H54 (cell line): ENCODE data around the gene PLAAT5.

Experiments
- DNase-seq: peaks from one replicate; pipeline ENCODE4 v3.0.0; 2011; ENCODE audit warnings: low spot score, mixed read lengths; ENCODE audit not compliant: insufficient read length
- FAIRE-seq: peaks from 3 replicates; lab custom pipeline; 2011; peaks lifted over from hg19 to GRCh38; lab: Jason Lieb, UNC
- POLR2A ChIP-seq: IDR thresholded peaks from 2 replicates; pipeline ENCODE4 v1.6.1; 2011; ENCODE audit warnings: low read depth, mild to moderate bottlenecking, low read length

PLAAT5 gene

DNA sequence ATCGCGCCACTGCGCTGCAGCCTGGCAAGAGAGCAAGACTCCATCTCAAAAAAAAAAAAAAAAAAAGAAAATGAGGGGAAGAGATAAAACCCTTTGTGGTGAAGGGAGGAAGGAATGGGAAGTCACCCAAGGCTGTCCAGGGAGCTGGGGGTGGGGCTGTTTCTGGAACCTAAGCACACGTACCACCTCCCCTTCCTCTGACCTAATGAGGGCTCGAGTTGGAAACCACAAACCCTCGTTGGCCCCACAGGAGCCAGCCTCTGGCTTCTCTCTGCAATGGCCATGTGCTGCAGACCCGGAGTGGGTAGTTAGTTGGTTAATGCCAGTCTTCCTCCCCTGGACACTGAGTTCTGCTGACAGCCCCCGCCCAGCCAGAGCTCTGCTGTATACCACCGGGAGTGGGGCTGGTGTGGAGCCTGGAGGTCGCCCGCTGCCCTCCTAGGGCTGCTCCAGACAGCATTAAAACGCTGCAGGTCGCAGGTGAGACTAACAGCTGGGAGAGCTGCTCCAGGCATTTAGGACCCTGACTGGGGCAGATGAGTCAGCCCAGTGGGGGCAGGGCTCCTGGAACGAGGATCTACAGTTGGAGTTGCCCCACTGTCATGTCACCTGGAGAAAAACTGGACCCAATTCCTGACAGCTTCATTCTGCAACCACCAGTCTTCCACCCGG is 15.0 kb upstream of the PLAAT5 start, which contains the start of gene LGALS12:
LGALS12 (plus strand) TSS at position 228 of the 672 bp plus-strand sequence; CDS start at position 603, 375 bp downstream.
- no peak for FAIRE-seq
- TF ChIP-seq POLR2A: no peak
- no peak for DNase-seq

DNA sequence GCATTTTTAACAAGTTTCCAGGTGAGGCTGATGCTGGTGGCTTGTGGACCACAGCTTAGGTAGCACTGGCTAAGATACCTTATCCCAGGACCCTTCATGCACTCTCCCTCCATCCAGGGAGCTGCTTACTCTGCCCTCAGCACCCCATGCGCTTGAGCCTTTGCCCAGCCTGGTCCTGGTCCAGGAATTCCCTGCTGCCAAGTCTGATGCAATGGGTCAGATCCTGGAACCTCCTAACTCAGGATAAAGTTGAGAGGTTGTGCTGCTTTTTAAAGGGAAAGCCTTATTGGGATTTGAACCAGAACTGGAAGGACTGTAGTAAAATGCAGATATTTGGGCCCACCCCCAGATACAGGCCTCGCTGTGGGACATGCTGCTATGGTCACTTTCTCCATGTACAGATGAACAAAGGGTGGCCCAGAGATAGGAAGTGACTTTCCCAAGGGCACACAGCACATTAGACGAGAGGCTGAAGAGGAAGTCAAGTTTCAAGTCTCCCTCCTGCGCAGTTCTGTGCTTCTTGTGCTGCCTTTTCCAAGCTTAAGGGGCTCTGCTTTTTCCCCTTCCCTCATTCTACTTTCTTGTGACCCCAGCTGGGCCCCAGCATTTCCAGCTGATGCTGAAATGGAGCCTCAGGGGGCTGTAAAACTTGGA is 14.1 kb upstream of the PLAAT5 start:
- no peak for TF ChIP-seq POLR2A
- no peak for FAIRE-seq
- no peak for DNase-seq

DNA sequence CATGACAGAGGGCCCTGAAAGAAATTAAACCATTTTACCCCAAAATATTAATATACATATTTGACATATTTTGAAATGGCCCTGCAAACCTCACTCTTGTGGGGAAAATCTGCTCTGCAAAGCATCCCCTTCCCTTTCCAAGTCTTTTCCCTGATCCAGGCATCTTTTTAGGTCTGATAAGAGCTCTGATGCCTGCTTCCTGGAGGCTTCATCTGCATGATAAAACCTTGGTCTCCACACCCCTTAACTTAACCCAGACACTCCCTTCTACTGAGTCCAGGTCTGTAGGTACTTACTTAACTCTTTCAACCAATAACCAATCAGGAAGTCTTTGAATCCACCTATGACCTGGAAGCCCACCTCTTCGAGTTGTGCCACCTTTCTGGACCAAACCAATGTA is 13.1 kb upstream of the PLAAT5 start:
- FAIRE-seq (no peak), DNase-seq (no peak)
- TF ChIP-seq POLR2A: no peak

DNA sequence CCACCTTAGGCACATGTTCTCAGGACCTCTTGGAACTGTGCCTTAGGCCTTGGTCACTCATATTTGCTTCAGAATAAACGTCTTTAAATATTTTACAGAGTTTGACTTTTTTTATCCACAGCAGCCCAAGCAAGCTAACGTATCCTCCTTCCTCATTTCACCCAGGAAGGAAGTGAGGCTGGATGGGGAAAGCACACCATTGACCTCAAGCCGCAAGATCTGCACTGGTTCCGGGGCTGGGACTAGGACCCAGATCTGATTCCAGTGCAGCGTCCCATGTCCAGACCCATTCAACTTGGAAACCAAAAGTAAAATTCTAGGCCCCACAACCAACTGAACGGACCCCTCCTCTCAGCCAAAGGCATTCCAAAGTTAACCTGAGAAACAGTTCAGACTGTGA is 12.5 kb upstream of the PLAAT5 start:
- no peak for TF ChIP-seq POLR2A
- DNase-seq (no peak), FAIRE-seq (no peak)

DNA sequence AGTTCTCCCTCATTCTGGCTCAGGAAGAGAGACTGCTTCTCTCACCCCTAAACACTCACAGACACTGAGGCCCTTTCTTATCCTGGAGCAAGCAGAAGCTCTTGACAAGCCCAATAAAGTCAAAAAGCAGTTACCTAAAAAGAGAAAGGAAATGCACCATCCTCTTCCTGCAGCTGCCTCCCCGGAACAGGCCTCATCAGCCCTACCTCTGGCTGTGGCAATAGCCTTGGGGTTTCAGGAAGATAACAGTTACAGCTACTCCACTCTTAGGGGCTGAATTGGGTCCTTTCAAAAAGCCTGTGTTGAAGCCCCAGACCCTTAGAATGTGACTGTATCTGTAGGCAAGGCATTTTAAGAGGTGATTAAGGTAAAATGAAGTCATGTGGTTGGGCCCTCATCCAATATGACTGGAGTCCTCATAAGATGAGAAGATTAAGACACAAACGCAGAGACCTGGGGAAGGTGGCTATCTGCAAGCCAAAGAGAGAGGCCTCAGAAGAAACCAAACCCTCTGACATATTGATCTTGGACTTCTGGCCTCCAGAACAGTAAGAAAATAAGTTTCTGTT is 11.4 kb upstream of the PLAAT5 start:
- no peak for TF ChIP-seq POLR2A
- FAIRE-seq (no peak), DNase-seq (no peak)

DNA sequence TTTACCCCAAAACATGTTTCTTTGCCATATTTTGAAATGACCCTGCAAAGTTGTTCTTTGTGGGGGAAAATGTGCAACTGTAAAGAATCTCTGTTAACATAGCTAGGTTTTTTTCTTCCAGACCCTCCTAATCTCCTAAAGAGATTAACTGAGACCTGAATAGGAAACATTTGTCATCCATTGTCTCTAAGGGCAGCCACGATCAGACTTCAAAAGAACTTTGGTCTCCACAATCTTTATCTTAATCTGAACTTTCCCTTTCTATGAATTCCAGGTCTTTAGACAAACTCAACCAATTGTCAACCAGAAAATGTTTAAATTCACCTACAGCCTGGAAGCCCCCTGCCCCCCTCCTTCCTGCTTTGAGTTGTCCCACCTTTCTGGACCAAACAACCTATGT is 10.3 kb upstream of the PLAAT5 start:
- TF ChIP-seq POLR2A: no peak
- FAIRE-seq: no peak
- no peak for DNase-seq

DNA sequence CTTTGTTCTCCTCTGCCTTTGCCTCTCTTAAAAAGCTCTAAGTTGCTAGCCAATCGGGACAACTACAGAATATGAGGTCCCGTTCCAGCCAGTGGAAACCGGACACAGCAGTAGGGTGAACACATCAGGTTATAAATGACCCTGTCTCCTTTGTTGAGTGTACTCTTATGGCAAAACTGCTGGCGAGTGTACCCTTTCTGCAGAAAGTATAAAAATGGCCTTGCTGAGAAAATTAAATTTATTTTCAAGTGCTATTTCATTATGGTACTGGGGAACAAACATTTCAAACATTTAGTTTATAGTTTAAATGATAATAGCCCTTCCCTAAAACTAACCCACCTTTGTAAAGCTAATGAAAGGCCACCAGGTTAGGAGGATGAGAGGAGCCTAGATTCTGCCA is 8.9 kb upstream of the PLAAT5 start:
- no peak for TF ChIP-seq POLR2A
- FAIRE-seq (no peak), DNase-seq (no peak)

DNA sequence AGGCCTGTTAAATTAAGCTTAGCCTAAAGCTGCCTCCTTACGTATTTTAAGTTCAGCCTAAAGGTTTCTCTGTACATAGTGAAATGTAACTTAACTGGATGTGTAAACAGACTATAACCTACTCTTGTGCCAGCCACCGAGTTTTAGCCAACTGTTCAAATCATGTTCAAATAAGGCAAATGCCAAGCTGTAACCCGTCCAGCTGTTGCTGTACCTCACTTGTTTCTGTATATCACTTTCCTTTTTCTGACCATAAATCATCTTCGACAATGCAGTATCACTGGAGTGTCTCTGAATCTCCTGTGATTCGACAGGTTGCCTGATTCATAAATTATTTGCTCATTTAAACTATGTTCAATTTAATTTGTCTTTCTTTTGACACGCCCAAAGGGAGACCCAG is 4.0 kb upstream of the PLAAT5 start:
- no peak for TF ChIP-seq POLR2A
- FAIRE-seq: no peak

DNA sequence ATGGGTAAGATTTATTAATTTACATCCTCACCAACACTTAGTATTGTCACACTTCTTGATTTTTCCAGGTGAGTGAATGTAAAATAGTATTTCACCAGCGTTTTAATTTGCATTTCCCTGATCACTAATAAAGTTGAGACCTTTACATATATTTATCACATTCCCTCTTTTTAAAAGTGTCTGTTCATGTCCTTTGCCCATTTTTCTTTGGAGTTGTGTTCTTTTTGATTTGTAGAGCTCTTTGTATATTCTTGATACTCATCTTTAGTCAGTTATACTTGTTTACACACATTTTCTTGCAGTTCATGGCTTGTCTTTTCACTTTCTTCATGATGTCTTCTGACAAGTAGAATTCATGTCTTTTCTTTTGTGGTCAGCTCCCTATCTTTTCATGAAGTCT is 2.2 kb upstream of the PLAAT5 start:
- FAIRE-seq: no peak
- no peak for TF ChIP-seq POLR2A
- no peak for DNase-seq

More for the DNA sequence above, 4.0 kb upstream of the PLAAT5 start:
- DNase-seq: no peak

DNA sequence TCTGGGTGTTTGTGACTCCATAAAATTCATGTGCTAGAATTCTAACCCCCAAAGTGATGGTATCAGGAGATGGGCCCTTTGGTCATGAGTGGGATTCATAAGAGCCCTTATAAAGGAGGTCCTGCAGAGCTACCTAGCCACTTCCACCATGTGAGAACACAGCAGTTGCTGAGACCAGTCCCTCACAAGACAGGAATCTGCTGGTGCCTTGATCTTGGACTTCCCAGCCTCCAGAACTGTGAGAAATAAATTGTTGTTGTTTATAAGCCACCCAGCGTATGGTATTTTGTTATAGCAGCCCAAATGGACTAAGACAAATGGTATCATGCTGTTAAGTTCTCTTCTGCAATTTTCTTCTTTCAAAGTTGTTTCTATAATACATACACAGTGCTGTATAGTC is 1.5 kb upstream of the PLAAT5 start:
- FAIRE-seq (no peak), DNase-seq (no peak)
- no peak for TF ChIP-seq POLR2A

DNA sequence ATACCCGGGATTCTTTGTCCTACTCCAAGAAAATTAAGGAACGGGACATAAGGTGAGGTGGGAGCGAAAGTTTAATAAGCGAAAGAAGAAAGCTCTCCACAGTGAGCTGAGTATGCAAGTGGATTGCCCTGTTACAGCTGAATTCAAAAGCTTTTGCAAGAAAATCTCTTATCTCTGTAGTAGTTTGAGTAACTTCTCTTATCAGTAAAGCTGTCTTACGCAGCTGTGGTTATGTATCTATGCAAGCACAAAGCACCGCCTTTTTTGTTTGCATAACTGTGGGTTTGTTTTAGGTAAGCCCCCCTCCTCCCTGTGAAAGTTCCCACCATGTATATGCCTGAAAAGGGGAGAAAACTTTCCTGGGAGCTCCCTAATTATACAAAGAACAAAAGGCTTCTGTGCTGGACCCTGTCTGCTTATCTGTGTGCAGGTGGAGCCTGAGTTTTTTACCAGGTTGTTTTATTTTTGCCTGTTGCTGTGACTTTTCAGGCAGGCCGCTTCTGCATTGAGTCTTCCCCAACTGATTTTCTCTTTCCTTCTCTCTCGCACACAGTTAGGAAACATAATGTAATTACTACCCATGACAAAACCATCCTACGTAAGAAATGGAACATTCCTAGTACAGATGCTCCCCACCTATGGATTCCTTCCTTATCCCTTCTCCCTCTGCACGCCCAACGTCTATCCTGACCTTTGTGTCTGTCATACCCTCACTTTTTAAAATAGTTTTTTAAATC is 837 bp upstream of the PLAAT5 start:
- no peak for DNase-seq
- TF ChIP-seq POLR2A: no peak
- FAIRE-seq: no peak

DNA sequence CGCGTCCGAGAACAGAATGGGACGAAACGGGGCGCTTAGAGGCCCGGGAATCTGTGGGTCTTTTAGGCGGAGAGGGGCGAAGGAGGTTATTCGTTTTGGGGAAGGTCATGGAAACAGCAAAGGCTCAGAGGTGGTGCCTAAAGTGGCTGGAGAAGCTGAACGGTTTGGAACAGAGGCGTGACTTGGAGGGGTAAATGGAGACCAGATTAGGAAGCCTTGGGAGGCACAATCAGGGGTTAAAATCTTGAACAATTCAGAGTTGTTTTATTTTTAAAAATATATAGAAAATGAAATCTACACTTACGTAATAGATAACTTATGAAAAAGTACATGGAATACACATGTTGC is 247 bp upstream of the PLAAT5 start:
- TF ChIP-seq POLR2A: no peak
- no peak for FAIRE-seq
- no peak for DNase-seq

DNA sequence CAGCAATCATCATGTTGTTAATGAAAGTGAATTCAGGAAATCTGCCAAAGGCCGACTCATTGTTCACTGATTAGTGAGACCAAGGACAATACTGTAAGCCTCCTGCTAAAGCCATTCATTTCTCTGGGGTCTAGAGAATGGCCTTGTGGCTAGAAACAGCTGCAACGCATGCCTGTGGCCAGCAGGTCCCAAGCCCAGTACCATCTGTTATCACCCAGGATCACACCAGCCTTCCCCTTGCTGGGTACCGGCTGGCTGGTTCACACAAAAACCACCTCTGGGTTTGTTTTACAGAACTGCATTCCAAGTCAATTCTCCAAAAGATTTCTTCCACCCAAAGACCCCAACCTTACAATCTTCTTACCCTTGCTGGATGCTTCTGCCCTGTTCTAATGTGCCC is 1.1 kb downstream of the PLAAT5 start:
- no peak for TF ChIP-seq POLR2A
- FAIRE-seq (peak; percentile 6), DNase-seq (no peak)

DNA sequence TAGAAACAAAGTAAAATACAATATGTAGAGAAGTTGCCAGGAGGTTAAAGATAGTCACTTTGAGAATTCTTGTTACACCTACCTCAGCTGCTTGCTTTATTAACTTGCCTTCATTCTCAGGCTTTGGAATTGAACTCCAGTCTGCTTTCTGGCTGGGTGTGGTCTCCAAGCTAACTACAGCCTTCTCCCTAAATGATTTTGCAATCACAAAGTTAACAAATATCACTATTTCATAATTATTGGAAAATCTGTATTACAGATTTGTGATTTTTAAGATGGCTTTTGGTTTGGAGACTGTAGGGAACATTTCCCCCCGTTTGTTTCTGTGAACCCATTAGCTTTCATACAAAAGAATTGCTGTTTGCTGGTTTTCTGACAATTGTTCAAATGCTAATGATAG is 2.2 kb downstream of the PLAAT5 start:
- FAIRE-seq (no peak), DNase-seq (no peak)
- TF ChIP-seq POLR2A: no peak
